GM18870 (cell line): Measurements from ENCODE around the gene ITPK1.

Experiments used
- ATAC-seq: cut with Tn5 transposase; IDR thresholded peaks from one replicate; pipeline ENCODE4 v1.9.1; 2021; ENCODE audit warnings: moderate library complexity; ENCODE audit not compliant: unreplicated experiment

The ITPK1 gene

DNA sequence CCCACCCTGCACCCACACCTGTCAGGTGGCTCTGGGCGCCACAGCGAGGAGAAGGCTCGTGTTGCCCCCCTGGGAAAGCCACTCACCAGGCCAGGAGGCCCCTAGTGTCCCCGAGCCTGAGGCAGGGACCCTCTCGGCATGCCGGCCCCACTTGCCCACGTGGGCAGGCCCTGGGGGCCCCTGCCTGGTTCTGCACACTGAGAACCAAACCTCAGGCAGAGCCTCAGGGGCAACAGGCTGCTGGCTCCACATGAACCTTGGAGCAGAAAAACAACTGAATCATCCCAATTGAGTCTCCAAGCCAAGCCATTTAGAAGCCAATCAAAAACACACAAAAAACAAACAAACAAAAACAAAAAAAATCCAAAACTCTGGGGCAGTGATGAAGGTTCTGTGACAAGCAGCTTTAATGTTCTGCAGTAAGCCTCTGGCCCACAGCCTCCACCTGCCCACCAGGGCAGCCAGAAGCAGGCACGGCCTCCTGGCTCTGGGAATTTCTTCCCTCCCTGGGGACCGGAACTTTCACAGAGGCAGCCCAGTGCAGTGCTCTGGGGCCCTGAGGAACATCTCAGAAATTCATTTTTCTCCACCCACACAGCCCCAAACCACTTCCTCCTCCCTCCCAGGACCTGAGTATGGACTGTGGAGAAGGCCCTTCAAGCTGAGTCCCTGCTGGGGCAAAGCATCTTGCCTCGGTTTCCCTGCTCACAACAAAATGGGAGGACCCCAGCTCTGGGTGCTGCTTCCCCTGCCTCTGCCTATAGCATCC, 102.6 kb downstream of the ITPK1 start:
- no peak for ATAC-seq

DNA sequence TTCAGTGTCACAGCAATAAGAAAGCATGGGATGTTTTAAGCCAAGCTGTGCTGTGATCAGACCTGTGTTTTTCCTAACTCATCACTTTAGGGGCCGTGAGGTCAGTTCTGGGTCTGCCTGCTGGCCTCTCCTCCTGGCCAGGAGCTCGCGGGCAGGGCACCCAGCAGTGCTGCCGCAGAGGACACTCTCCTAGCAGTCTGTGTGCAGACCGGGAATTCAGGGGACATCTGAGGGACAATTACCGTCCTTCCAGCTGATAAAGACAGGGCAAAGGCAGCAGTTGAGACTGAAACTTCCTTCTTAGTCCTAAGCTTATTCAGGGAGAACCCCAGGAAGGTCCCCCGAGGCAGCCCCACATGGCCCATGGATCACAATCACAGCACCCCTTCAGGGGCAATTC, 103.2 kb downstream of the ITPK1 start:
- ATAC-seq = no peak

- ATAC-seq = no peak
These were observed 103.9 kb downstream of the ITPK1 start for GRCh38 chr14:93011650-93012325.

DNA sequence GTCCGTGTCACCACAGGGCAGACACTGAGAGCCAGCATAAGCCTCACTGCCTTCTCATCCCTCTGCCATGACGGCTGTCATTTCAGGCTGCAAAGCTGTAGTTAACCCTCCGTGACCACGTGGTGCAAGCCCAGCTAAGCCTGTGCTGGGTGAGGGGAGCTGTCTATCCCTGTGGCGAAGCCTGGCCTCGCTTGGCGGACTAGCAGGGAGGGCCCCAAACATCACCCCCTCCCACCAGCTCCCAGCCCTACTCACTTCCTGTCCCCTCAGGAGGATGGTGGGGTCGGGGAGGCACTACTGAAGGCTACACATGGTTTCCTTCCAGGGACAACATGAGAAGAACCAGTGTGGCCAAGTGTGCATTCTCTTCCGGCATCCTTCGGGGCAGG, 104.6 kb downstream of the ITPK1 start:
- no peak for ATAC-seq

DNA sequence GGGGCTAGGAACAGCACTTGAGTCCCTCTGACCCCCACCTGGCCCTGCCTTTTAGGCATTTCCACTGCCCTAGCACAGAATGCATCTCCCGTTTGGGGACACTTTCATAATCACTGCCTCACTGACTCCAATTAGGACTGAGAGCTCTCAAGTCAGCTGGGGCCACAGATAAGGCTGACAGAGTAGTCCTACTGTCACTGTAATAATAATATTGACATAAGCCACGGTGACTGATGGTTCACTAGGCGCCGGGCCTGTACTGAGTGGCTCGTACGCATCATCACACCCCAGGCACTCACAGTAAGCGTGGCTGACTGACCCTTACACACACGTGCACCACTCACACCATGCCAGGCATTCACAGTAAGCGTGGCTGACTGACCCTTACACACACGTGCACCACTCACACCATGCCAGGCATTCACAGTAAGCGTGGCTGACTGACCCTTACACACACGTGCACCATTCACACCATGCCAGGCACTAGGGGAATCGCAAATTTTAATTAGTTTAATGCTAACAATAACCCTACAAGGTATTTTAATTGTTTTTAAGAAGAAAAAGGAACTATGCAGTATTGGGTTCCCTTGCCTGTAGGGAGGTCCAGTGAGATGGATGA, 105.1 kb downstream of the ITPK1 start:
- no peak for ATAC-seq

GRCh38 chr14:93010130-93010499, 105.6 kb downstream of the ITPK1 start:
- no peak for ATAC-seq

- ATAC-seq = no peak
These were observed 106.1 kb downstream of the ITPK1 start for GRCh38 chr14:93009471-93010129.

GRCh38 chr14:93008381-93008780, 107.3 kb downstream of the ITPK1 start:
- no peak for ATAC-seq

- ATAC-seq = no peak
These were observed 108.3 kb downstream of the ITPK1 start for GRCh38 chr14:93007225-93007997.

GRCh38 chr14:93006567-93007051, 109.1 kb downstream of the ITPK1 start:
- ATAC-seq = no peak

DNA sequence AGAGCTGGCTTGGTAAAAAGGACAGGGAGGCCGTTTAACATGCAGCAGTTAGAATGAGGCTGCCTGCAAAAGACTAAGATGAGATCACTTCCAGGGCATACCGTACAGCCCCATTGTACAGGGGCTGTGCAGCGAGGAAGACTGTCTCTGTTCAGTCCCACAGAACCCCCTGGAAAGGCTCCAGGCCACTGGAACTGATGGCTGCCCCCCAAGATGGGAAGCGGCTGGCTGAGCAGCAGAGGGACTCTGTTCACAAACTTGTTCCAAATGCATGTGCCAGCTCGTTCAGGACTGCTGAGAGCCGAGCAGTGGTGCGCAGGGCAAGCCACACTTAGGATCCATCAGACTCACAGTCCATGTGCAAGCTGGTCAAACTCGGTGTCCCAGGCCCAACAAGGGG, 109.9 kb downstream of the ITPK1 start:
- ATAC-seq = no peak

- no peak for ATAC-seq
These were observed 110.5 kb downstream of the ITPK1 start for GRCh38 chr14:93005135-93005813.

GRCh38 chr14:93004699-93005082, 111.0 kb downstream of the ITPK1 start:
- ATAC-seq = no peak

DNA sequence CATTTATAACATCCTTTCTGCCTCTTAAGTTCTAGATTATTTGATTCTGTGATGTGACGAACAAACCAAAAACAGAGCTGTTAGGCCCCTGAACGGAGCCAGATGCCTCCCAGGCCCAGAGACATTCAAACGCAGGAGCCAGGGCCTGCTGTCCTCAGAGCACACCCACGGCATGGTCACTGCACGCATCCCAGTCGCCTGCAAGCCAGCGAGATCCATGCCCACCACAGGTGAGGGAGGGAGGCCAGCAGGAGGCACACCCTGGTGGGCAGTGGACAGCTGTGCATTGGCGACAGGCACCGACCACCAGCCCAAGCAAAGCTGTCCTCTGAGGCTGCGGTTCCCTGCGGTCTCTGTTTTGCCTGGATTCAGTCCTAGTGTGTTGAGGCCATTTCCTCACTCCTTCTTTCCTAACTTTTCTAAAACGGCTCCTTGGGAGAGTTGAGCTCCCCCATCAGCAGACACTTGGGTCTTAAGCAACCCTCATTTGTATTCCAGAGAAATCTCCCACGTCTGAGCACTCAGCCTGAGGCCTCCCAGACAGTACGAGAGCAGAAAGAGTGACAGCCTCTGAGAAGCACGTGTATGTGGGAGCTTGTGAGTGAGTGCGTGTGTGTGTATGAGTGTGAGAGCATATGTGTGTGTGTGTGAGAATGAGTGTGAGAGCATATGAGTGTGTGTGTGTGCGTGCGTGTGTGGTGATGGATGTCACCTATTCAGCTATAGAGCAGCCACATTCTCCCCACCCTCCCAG, 111.6 kb downstream of the ITPK1 start:
- ATAC-seq = no peak

DNA sequence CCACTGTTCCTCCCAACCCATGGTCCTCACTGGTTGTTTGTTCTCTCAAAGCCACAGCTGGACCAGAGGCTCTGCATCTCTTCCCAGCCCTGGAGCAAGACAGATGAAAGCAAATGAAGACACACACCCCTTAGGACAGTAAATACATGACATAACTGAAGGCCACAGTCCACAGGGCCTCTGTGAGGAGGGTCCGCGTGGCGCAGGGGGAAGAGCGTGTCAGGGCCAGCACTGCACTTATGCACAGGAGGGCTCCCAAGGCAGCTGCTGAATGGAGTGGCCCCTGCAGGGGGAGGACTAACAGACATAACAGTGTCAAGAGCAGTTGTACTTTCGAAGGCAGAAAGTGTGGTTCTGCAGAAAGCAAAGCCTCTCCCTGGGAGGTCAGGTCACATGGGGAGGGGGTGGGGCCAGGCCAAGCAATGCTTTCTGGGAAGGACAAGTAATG, 112.8 kb downstream of the ITPK1 start:
- no peak for ATAC-seq

DNA sequence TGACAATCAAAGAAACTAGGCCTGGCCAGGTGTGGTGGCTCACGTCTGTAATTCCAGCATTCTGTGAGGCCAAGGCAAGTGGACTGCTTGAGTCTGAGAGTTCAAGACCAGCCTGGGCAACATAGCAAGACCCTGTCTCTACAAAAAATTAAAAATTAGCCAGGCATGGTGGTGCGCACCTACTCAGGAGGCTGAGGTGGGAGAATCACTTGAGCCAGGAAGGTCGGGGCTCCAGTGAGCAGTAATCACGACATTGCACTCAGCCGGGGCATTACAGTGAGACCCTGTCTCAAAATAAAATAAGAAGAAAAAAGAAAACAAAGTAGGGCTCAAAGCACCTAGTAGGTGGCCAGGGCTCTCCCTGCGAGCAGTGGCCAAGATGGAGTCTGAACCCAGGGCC, 113.7 kb downstream of the ITPK1 start:
- no peak for ATAC-seq

- ATAC-seq = no peak
These were observed 116.8 kb downstream of the ITPK1 start for GRCh38 chr14:92998946-92999345.

DNA sequence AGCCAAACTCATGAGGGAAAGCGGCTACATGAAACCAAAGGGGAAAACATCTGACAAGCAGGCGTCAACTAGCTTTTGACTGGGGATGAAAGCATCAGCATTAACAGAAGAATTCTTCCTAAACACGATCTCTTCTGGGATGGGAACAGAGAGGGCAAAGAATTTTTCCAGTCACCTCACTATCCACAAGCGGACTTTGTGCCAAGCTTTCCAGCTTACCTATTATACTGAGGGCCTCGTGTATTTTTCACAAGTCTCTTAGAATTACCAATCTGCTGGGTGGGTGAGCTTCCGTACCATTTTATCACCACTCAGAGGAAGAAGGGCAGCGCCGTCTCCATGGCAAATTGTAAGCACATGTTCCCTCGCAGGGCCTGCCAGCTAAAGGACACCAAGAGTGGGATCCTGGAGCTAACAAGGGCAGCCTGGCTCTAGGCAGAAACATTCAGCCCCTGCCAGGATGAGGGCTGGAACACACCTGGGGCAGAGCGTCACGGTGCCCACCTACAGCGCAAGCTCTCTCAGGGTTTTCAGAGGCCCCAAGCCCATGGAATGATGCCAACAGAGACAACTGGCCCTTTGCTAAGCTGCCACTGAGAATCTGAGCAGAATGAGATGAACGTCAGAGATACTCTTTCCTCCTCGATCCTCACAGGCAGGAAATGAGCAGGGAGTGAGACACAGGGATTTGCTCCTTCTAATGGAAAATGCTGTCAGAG, 118.2 kb downstream of the ITPK1 start:
- no peak for ATAC-seq

- ATAC-seq = no peak
These were observed 120.1 kb downstream of the ITPK1 start for GRCh38 chr14:92995620-92996019.
